K562 (cell line): Measurements from ENCODE around the gene MIDN. TPM values are rescaled to one million over a fixed set of nuclear protein-coding genes. Genes with fewer than 3 reads are reported as not detected.

ENCODE experiments used
- CBFA2T2 ChIP-seq: fragments of 450-650 bp; conservative IDR thresholded peaks from 2 replicates; pipeline ENCODE4 v1.6.1; 2017; ENCODE audit warnings: mild to moderate bottlenecking
- CBX1 ChIP-seq: sonication (generic); IDR thresholded peaks from 2 replicates; pipeline ENCODE4 v1.6.1; 2016; ENCODE audit warnings: antibody characterized with exemption, low read depth, mild to moderate bottlenecking
- CBX3 ChIP-seq, 2 experiments: IDR thresholded peaks; 1 replicate in 1 of 2; 2 replicates in 1 of 2; pipeline ENCODE4 v1.6.1; 2012; ENCODE audit warnings: inconsistent platforms in 2 of 2, low read length in 2 of 2, borderline replicate concordance in 1 of 2, control low read depth in 1 of 2
- KAT7 ChIP-seq: sonication (generic); formaldehyde crosslinking; IDR thresholded peaks from 2 replicates; pipeline ENCODE4 v1.8.0; 2022; ENCODE audit warnings: missing genetic modification reagents, mild to moderate bottlenecking, borderline replicate concordance
- KLF13 ChIP-seq: fragments of 450-650 bp; IDR thresholded peaks from 2 replicates; pipeline ENCODE4 v1.6.1; 2016; ENCODE audit warnings: missing genetic modification characterization, low read depth, mild to moderate bottlenecking, missing compliant biosample characterization, moderate library complexity, borderline replicate concordance
- NEUROD1 ChIP-seq: fragments of 150-350 bp; IDR thresholded peaks from 2 replicates; pipeline ENCODE4 v1.6.1; 2014; ENCODE audit warnings: borderline replicate concordance, low read length, low read depth; ENCODE audit not compliant: partially characterized antibody
- SMARCA4 ChIP-seq: fragments of 450-650 bp; IDR thresholded peaks from 2 replicates; pipeline ENCODE4 v1.6.1; 2016
- ZBED1 ChIP-seq: IDR thresholded peaks from 2 replicates; pipeline ENCODE4 v1.6.1; 2014
- ZFP36 ChIP-seq: fragments of 150-350 bp; IDR thresholded peaks from 2 replicates; pipeline ENCODE4 v1.6.1; 2018; ENCODE audit warnings: low read length, low read depth; ENCODE audit not compliant: partially characterized antibody
- ZNF197 ChIP-seq: fragments of 200-800 bp; sonication (Bioruptor generic); IDR thresholded peaks from 2 replicates; pipeline ENCODE4 v1.6.1; 2016; ENCODE audit warnings: low read depth, missing genetic modification characterization, missing compliant biosample characterization
- ZNF780A ChIP-seq: fragments of 250-450 bp; sonication (Bioruptor Pico); IDR thresholded peaks from 2 replicates; pipeline ENCODE4 v1.5.0; 2021; ENCODE audit warnings: mild to moderate bottlenecking
- ZNF830 ChIP-seq: fragments of 250-450 bp; sonication (Bioruptor Pico); IDR thresholded peaks from 2 replicates; pipeline ENCODE4 v1.5.0; 2021; ENCODE audit warnings: mild to moderate bottlenecking
- polyA plus RNA-seq, 8 experiments: library from polyadenylated mRNA; depleted of rRNA in 4 of 8; stranded (reverse) in 5 of 8; unstranded in 3 of 8; fragments of >200 nt; fragmentation: Nextera tagmentation in 2 of 8; fragmentation: Illumina TruSeq in 1 of 8; extraction: Ambion mirVana in 2 of 8; extraction: Trizol in 1 of 8; gene quantifications; 2 replicates each; pipeline versions ENCODE4 v1.2.1 to v1.2.3, GENCODE V29; 2011 to 2014; ENCODE audit warnings: inconsistent platforms in 1 of 8, missing spikeins in 1 of 8
- total RNA-seq, 7 experiments: library from RNA; depleted of rRNA in 6 of 7; stranded (reverse); fragments of >200 nt in 6 of 7; fragmentation: Illumina TruSeq in 2 of 7; extraction: Trizol in 2 of 7; gene quantifications; 2 replicates each; pipeline versions ENCODE4 v1.2.1 to v1.2.3, GENCODE V29; 2011 to 2021; ENCODE audit warnings: low replicate concordance in 1 of 7
- TF ChIP-seq, protein P1 (sequence below), 2 experiments: fragments of 450-650 bp; IDR thresholded peaks; 2 replicates each; pipeline ENCODE4 v1.6.1; 2016; ENCODE audit warnings: mild to moderate bottlenecking in 2 of 2, borderline replicate concordance in 1 of 2, low read depth in 1 of 2, moderate library complexity in 1 of 2
- TF ChIP-seq, protein P2 (sequence below): fragments of 450-650 bp; formaldehyde crosslinking; IDR thresholded peaks from 2 replicates; pipeline ENCODE4 v1.4.0; 2020; ENCODE audit warnings: mild to moderate bottlenecking, mixed read lengths
- TF ChIP-seq, protein P3 (sequence below): IDR thresholded peaks from 2 replicates; pipeline ENCODE4 v1.6.1; 2011; ENCODE audit not compliant: insufficient read length; ENCODE audit errors: extremely low read depth
- TF ChIP-seq, protein P4 (sequence below): fragments of 450-650 bp; formaldehyde crosslinking; IDR thresholded peaks from 2 replicates; pipeline ENCODE4 v1.4.0; 2022; ENCODE audit warnings: missing genetic modification characterization

MIDN gene
- total and polyA plus RNA-seq, 9 of the 15 experiments (the other 6 are each of a cell fraction or from before 2014, with no cell fraction given): 0.17 to 120 (median 10.1) TPM

DNA sequence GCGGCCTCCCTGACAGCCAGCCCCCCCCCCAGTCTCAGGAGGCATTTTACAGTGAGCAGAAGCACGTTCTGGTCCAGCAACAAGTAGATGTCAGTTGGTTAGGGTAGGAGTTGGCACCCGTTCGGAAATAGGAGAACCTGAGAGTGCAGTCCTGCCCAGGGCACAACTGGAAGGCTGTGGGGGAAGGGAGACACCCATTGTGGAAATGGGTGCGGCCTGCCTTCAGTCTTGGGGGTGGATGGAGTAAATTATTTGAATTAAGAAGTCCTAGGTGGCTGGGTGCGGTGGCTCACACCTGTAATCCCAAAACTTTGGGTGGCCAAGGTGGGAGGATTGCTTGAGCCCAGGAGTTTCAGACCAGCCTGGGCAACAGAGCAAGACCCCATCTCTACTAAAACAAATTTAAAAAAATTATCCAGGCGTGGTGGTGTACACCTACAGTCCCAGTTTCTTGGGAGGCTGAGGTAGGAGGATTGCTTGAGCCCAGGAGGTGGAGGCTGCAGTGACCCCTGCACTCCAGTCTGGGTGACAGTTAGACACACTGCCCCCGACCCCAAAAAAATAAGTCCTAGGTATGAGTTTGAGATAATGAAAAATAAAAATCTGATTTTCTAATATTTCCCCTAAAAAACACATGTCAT, 21.9 kb downstream of the MIDN start (continued):
- TF ChIP-seq, protein P1, sequence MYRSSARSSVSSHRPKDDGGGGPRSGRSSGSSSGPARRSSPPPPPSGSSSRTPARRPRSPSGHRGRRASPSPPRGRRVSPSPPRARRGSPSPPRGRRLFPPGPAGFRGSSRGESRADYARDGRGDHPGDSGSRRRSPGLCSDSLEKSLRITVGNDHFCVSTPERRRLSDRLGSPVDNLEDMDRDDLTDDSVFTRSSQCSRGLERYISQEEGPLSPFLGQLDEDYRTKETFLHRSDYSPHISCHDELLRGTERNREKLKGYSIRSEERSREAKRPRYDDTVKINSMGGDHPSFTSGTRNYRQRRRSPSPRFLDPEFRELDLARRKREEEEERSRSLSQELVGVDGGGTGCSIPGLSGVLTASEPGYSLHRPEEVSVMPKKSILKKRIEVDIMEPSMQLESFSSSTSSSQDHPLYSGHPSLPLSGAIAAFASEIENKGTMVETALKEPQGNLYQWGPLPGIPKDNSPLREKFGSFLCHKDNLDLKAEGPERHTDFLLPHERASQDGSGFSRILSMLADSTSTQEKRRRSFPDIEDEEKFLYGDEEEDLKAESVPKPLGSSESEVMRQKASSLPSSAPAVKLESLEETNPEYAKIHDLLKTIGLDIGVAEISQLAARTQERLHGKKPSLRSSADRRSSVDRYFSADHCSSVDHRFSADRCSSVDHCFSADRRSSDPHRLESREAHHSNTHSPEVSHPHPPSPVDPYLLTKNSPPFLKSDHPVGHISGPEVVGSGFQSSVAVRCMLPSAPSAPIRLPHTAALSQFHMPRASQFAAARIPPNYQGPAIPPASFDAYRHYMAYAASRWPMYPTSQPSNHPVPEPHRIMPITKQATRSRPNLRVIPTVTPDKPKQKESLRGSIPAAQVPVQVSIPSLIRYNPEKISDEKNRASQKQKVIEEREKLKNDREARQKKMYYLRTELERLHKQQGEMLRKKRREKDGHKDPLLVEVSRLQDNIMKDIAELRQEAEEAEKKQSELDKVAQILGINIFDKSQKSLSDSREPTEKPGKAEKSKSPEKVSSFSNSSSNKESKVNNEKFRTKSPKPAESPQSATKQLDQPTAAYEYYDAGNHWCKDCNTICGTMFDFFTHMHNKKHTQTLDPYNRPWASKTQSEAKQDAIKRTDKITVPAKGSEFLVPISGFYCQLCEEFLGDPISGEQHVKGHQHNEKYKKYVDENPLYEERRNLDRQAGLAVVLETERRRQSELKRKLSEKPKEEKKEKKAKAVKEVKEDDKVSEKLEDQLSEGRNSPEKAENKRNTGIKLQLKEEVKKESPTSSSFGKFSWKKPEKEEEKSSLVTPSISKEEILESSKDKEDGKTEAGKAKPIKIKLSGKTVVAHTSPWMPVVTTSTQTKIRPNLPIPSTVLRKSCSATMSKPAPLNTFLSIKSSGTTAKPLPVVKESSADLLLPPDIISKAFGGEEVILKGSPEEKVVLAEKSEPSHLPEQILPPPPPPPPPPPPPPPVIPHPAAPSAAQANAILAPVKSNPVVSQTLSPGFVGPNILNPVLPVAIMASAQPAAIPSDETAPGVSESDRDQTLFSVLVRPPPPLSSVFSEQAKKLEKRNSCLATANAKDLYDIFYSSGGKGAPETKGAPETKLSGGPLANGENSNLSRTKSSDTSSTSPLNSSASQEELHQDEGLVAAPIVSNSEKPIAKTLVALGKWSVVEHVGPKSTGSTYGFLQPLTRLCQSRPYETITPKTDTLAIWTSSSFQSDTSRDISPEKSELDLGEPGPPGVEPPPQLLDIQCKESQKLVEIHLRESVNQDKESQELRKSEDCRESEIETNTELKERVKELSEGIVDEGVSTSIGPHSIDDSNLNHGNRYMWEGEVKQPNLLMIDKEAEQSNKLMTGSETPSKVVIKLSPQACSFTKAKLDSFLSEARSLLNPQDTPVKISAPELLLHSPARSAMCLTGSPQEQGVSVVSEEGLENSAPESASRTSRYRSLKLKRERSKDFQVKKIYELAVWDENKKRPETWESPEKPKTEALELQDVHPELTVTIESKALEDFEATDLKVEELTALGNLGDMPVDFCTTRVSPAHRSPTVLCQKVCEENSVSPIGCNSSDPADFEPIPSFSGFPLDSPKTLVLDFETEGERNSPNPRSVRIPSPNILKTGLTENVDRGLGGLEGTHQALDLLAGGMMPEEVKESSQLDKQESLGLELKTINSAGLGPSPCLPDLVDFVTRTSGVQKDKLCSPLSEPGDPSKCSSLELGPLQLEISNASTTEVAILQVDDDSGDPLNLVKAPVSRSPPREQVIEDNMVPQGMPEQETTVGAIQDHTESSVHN (IDR thresholded peaks at IDR 0.05; ENCODE audit: borderline replicate concordance in 1 of 2, low read depth in 1 of 2): no peak
- TF ChIP-seq ZNF197 (CRISPR knock-in tag) (no peak), KAT7 (CRISPR knock-in tag) (peak; percentile 37; the same call in 1 of the 2 replicates), ZNF830 (CRISPR knock-in tag) (no peak), ZNF780A (CRISPR knock-in tag) (no peak), SMARCA4 (no peak), CBFA2T2 (0 out of 2 replicates have a peak, but pooled peaks have one; percentile 1), ZBED1 (0 out of 2 replicates have a peak, but pooled peaks have one; percentile 11), NEUROD1 (no peak), KLF13 (tag) (no peak), CBX3 (IDR thresholded peaks at IDR 0.05; ENCODE audit: borderline replicate concordance in 1 of 2, low read length in 2 of 2) (no peak), ZFP36 (no peak), CBX1 (no peak)
- TF ChIP-seq, protein P2, sequence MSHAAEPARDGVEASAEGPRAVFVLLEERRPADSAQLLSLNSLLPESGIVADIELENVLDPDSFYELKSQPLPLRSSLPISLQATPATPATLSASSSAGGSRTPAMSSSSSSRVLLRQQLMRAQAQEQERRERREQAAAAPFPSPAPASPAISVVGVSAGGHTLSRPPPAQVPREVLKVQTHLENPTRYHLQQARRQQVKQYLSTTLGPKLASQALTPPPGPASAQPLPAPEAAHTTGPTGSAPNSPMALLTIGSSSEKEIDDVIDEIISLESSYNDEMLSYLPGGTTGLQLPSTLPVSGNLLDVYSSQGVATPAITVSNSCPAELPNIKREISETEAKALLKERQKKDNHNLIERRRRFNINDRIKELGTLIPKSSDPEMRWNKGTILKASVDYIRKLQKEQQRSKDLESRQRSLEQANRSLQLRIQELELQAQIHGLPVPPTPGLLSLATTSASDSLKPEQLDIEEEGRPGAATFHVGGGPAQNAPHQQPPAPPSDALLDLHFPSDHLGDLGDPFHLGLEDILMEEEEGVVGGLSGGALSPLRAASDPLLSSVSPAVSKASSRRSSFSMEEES (CRISPR knock-in tag): no peak
- TF ChIP-seq, protein P3, sequence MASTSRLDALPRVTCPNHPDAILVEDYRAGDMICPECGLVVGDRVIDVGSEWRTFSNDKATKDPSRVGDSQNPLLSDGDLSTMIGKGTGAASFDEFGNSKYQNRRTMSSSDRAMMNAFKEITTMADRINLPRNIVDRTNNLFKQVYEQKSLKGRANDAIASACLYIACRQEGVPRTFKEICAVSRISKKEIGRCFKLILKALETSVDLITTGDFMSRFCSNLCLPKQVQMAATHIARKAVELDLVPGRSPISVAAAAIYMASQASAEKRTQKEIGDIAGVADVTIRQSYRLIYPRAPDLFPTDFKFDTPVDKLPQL: no peak
- TF ChIP-seq, protein P4, sequence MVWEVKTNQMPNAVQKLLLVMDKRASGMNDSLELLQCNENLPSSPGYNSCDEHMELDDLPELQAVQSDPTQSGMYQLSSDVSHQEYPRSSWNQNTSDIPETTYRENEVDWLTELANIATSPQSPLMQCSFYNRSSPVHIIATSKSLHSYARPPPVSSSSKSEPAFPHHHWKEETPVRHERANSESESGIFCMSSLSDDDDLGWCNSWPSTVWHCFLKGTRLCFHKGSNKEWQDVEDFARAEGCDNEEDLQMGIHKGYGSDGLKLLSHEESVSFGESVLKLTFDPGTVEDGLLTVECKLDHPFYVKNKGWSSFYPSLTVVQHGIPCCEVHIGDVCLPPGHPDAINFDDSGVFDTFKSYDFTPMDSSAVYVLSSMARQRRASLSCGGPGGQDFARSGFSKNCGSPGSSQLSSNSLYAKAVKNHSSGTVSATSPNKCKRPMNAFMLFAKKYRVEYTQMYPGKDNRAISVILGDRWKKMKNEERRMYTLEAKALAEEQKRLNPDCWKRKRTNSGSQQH (CRISPR knock-in tag): no peak
